IMR-90 (cell line): Measurements from ENCODE around the gene SLC4A8. TPM values are rescaled to one million over a fixed set of nuclear protein-coding genes. Genes with fewer than 3 reads are reported as not detected.

Experiments used
- ATAC-seq: fragments of 200-7000 bp; cut with Tn5 transposase; 2 replicates; pipeline ENCODE4 v1.9.1; 2020; ENCODE audit warnings: low read depth, mild to moderate bottlenecking, moderate library complexity
- BruUV-seq: library from RNA; stranded (reverse); fragments of 400-500 nt; replicated peaks from 2 replicates; lab custom pipeline; 2021; lab: Mats Ljungman, UMichigan
- CTCF ChIA-PET: fragments of 300-600 bp; formaldehyde crosslinking; extraction: SDS; loops from one replicate; lab custom pipeline; 2021; ENCODE audit warnings: antibody characterized with exemption; lab: Yijun Ruan, JAX
- POLR2A ChIA-PET: fragments of 300-600 bp; sonication (Branson Sonifier 250); formaldehyde crosslinking; loops from one replicate; lab custom pipeline; 2022; ENCODE audit warnings: antibody characterized with exemption; ENCODE audit not compliant: unreplicated experiment; lab: Charles Lee
- DNase-seq: peaks from one replicate; pipeline ENCODE4 v3.0.0; 2013
- H2AFZ ChIP-seq: replicated peaks from 2 replicates; pipeline ENCODE3; 2013; ENCODE audit warnings: low read length, mild to moderate bottlenecking; ENCODE audit not compliant: poor library complexity
- H2AK5ac ChIP-seq: 2 replicates; pipeline ENCODE4 v1.6.1; 2013; ENCODE audit warnings: low read depth, low read length, inconsistent platforms
- H2AK9ac ChIP-seq: replicated peaks from 2 replicates; pipeline ENCODE3; 2013; ENCODE audit warnings: mild to moderate bottlenecking, low read depth, low read length, moderate library complexity; ENCODE audit not compliant: poor library complexity
- H2BK120ac ChIP-seq: 2 replicates; pipeline ENCODE4 v1.6.1; 2013; ENCODE audit warnings: low read depth, low read length, inconsistent platforms
- H2BK15ac ChIP-seq: 3 replicates; pipeline ENCODE4 v1.6.1; 2013; ENCODE audit warnings: low read depth, low read length, inconsistent platforms
- H2BK20ac ChIP-seq: 2 replicates; pipeline ENCODE4 v1.6.1; 2013; ENCODE audit warnings: low read depth, mild to moderate bottlenecking, inconsistent platforms, low read length, moderate library complexity
- H2BK5ac ChIP-seq: 2 replicates; pipeline ENCODE4 v1.6.1; 2013; ENCODE audit warnings: mild to moderate bottlenecking, low read depth, low read length, inconsistent platforms; ENCODE audit not compliant: poor library complexity, severe bottlenecking
- H3K14ac ChIP-seq: replicated peaks from 2 replicates; pipeline ENCODE4 v1.6.1; 2013; ENCODE audit warnings: low read depth, low read length, inconsistent platforms
- H3K18ac ChIP-seq: 2 replicates; pipeline ENCODE4 v1.6.1; 2013; ENCODE audit warnings: low read depth, low read length, control low read depth
- H3K23ac ChIP-seq: 2 replicates; pipeline ENCODE4 v1.6.1; 2013; ENCODE audit warnings: low read depth, low read length, inconsistent platforms
- H3K27ac ChIP-seq: 2 replicates; pipeline ENCODE4 v1.5.1; 2013; ENCODE audit warnings: mild to moderate bottlenecking, control low read depth, low read length; ENCODE audit not compliant: insufficient read depth
- H3K27me3 ChIP-seq: 2 replicates; pipeline ENCODE4 v1.6.1; 2013; ENCODE audit warnings: low read length; ENCODE audit not compliant: control insufficient read depth, insufficient read depth
- H3K36me3 ChIP-seq: 2 replicates; pipeline ENCODE4 v1.6.1; 2013; ENCODE audit warnings: low read length, mixed read lengths; ENCODE audit not compliant: control insufficient read depth, insufficient read depth
- H3K4ac ChIP-seq: 2 replicates; pipeline ENCODE4 v1.6.1; 2013; ENCODE audit warnings: low read depth, low read length, inconsistent platforms
- H3K4me1 ChIP-seq: 2 replicates; pipeline ENCODE4 v1.6.1; 2013; ENCODE audit warnings: low read length, mixed read lengths; ENCODE audit not compliant: control insufficient read depth, insufficient read depth
- H3K4me2 ChIP-seq: 2 replicates; pipeline ENCODE4 v1.6.1; 2013; ENCODE audit warnings: low read depth, mild to moderate bottlenecking, control low read depth, low read length, moderate library complexity
- H3K4me3 ChIP-seq: 2 replicates; pipeline ENCODE4 v1.5.1; 2013; ENCODE audit warnings: low read depth, mild to moderate bottlenecking, control low read depth, low read length, moderate library complexity; ENCODE audit not compliant: insufficient read depth
- H3K56ac ChIP-seq: 2 replicates; pipeline ENCODE4 v1.6.1; 2013; ENCODE audit warnings: low read length, inconsistent platforms; ENCODE audit not compliant: insufficient read depth; ENCODE audit errors: extremely low read depth
- H3K79me1 ChIP-seq, 2 experiments: 2 replicates each; pipeline ENCODE4 v1.6.1; 2013; ENCODE audit warnings: low read length in 2 of 2, inconsistent platforms in 1 of 2, low read depth in 1 of 2
- H3K9ac ChIP-seq: 2 replicates; pipeline ENCODE4 v1.6.1; 2013; ENCODE audit warnings: low read depth, low read length, control low read depth
- H3K9me1 ChIP-seq: 2 replicates; pipeline ENCODE4 v1.6.1; 2013; ENCODE audit warnings: low read length, inconsistent platforms; ENCODE audit not compliant: insufficient read depth
- H3K9me3 ChIP-seq: 2 replicates; pipeline ENCODE4 v1.6.1; 2013; ENCODE audit warnings: low read length; ENCODE audit not compliant: control insufficient read depth, insufficient read depth
- H4K20me1 ChIP-seq: 2 replicates; pipeline ENCODE4 v1.6.1; 2013; ENCODE audit warnings: low read length, inconsistent platforms; ENCODE audit not compliant: insufficient read depth
- H4K5ac ChIP-seq: 2 replicates; pipeline ENCODE4 v1.6.1; 2013; ENCODE audit warnings: mild to moderate bottlenecking, low read depth, low read length, control low read depth
- H4K8ac ChIP-seq, 2 experiments: 2 replicates each; pipeline ENCODE4 v1.6.1; 2013; ENCODE audit warnings: low read depth in 2 of 2, low read length in 2 of 2, control low read depth in 1 of 2, inconsistent platforms in 1 of 2
- H4K91ac ChIP-seq: 2 replicates; pipeline ENCODE4 v1.6.1; 2013; ENCODE audit warnings: low read depth, low read length, inconsistent platforms; ENCODE audit not compliant: insufficient read depth
- BHLHE40 ChIP-seq: fragments of 150-350 bp; IDR thresholded peaks from 2 replicates; pipeline ENCODE4 v1.6.1; 2016; ENCODE audit warnings: mild to moderate bottlenecking, low read depth, low read length
- CEBPB ChIP-seq: IDR thresholded peaks from 2 replicates; pipeline ENCODE4 v1.6.1; 2012; ENCODE audit warnings: low read depth, low read length, improper control_type of control experiment
- FOS ChIP-seq: fragments of 150-350 bp; IDR thresholded peaks from 2 replicates; pipeline ENCODE4 v1.6.1; 2016; ENCODE audit warnings: low read depth, low read length
- MAFK ChIP-seq: IDR thresholded peaks from 2 replicates; pipeline ENCODE4 v1.6.1; 2012; ENCODE audit warnings: low read depth, low read length, improper control_type of control experiment
- MAZ ChIP-seq: IDR thresholded peaks from 2 replicates; pipeline ENCODE4 v1.6.1; 2012; ENCODE audit warnings: low read depth, mild to moderate bottlenecking, low read length, improper control_type of control experiment, moderate library complexity, borderline replicate concordance
- MXI1 ChIP-seq: IDR thresholded peaks from 2 replicates; pipeline ENCODE4 v1.6.1; 2012; ENCODE audit warnings: low read depth, mild to moderate bottlenecking, low read length, moderate library complexity, borderline replicate concordance
- NFE2L2 ChIP-seq: fragments of 150-350 bp; IDR thresholded peaks from 2 replicates; pipeline ENCODE4 v1.6.1; 2016; ENCODE audit warnings: low read depth, mild to moderate bottlenecking, low read length
- RAD21 ChIP-seq: IDR thresholded peaks from 2 replicates; pipeline ENCODE4 v1.6.1; 2012; ENCODE audit warnings: low read length, improper control_type of control experiment
- RCOR1 ChIP-seq: IDR thresholded peaks from 2 replicates; pipeline ENCODE4 v1.6.1; 2012; ENCODE audit warnings: mild to moderate bottlenecking, low read length, improper control_type of control experiment; ENCODE audit not compliant: insufficient replicate concordance
- RFX5 ChIP-seq: IDR thresholded peaks from 2 replicates; pipeline ENCODE4 v1.8.0; 2012; ENCODE audit warnings: low read depth, mild to moderate bottlenecking, low read length, moderate library complexity
- SMC3 ChIP-seq: fragments of 150-350 bp; IDR thresholded peaks from 2 replicates; pipeline ENCODE4 v1.6.1; 2016; ENCODE audit warnings: low read depth, mild to moderate bottlenecking, antibody characterized with exemption, low read length, moderate library complexity
- WGBS, 2 experiments: methylation state at CpG; one replicate each; pipeline versions ENCODE4 v1.1.5 to v1.1.7; 2013; ENCODE audit warnings: missing lambda C conversion rate in 2 of 2; ENCODE audit not compliant: insufficient read length in 1 of 2; ENCODE audit errors: extremely low coverage in 2 of 2; 5-methylcytosine and 5-hydroxymethylcytosine counted together
- dilution Hi-C: fragments of 300-500 bp; cut with HindIII; formaldehyde crosslinking; loops from one replicate; pipeline ENCODE4 v1.14.3; 2018; ENCODE audit warnings: low sequenced_read_pairs; ENCODE audit not compliant: unreplicated experiment
- in situ Hi-C: fragments of 300-500 bp; cut with MboI; formaldehyde crosslinking; loops from 3 replicates; pipeline ENCODE4 v1.14.3; 2019; ENCODE audit warnings: low sequenced_read_pairs, inconsistent platforms, mixed read lengths
- intact Hi-C: fragments of 100-400 bp; cut with micrococcal nuclease; formaldehyde crosslinking; loops from 2 replicates; pipeline ENCODE4 v1.10.0; 2022
- polyA plus RNA-seq, 3 experiments: library from polyadenylated mRNA; depleted of rRNA; stranded (reverse); fragments of >200 nt; gene quantifications; 2 replicates each; pipeline ENCODE4 v1.2.3, GENCODE V29; 2012; ENCODE audit warnings: low replicate concordance in 1 of 3
- total RNA-seq: library from RNA; depleted of rRNA; stranded (reverse); fragments of >200 nt; gene quantifications from 2 replicates; pipeline ENCODE4 v1.2.3, GENCODE V29; 2012
- TF ChIP-seq, protein P1 (sequence below): fragments of 150-350 bp; IDR thresholded peaks from 2 replicates; pipeline ENCODE4 v1.6.1; 2017; ENCODE audit warnings: mild to moderate bottlenecking, antibody characterized with exemption, low read length, low read depth
- TF ChIP-seq, protein P2 (sequence below): conservative IDR thresholded peaks from 2 replicates; pipeline ENCODE4 v1.5.1; 2012; ENCODE audit warnings: mild to moderate bottlenecking, low read depth, low read length, improper control_type of control experiment
- TF ChIP-seq, protein P3 (sequence below): fragments of 150-350 bp; IDR thresholded peaks from 2 replicates; pipeline ENCODE4 v1.6.1; 2016; ENCODE audit warnings: low read depth, mild to moderate bottlenecking, low read length, moderate library complexity, borderline replicate concordance

SLC4A8 gene
- total and polyA plus RNA-seq, 2 of the 4 experiments (the other 2 are of a cell fraction) = 3.1 to 5.2 TPM

DNA sequence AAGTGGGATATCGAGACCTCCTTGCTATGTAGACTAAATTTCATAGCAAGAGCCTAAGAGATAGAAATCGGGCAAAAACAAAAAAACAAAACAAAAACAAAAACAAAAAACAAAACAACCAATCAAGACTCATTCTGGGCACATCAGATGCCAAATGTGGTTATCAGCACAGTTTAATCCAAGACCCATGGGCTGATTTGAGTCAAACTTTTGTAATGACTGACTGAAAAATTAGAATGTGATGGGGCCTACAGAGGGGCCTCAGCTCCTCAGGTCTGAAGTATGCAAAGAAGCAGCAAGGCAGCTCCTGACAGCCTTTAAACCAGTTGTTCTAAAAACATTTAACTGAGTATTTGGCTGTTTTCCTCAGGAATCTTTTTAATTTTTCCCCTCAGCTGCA is 49.3 kb downstream of the SLC4A8 start:
- Histone ChIP-seq H3K4me2 (no peak overlapping the region), H2AK5ac (no peak overlapping the region), H3K4me3 (no peak overlapping the region), H4K20me1 (no peaks in the 10 kb centered on the region), H3K18ac (no peak overlapping the region), H4K8ac (no peak overlapping the region), H3K56ac (no peak overlapping the region), H2BK5ac (no peak overlapping the region), H3K27me3 (no peaks in the 10 kb centered on the region), H3K4ac (no peak overlapping the region), H3K4me1 (no peaks in the 10 kb centered on the region), H2BK120ac (no peak overlapping the region), H3K9me1 (peaks cover 4% of the 10 kb centered on the region; the same call in 1 of the 2 replicates), H3K9me3 (no peaks in the 10 kb centered on the region), H3K23ac (no peak overlapping the region), H4K91ac (no peak overlapping the region), H3K79me1 (no peaks in the 10 kb centered on the region), H2BK20ac (no peak overlapping the region), H4K5ac (no peak overlapping the region), H3K27ac (no peak overlapping the region), H2AK9ac (no peak overlapping the region), H3K9ac (no peak overlapping the region), H2BK15ac (no peak overlapping the region), H3K36me3 (no peaks in the 10 kb centered on the region), H2AFZ (no peak overlapping the region), H3K14ac (no peak overlapping the region)
- dilution Hi-C loops (no loop called here), in situ Hi-C loops (no loop called here), intact Hi-C loops (no loop called here)
- ChIA-PET POLR2A (no interaction called here), CTCF (no interaction called here)
- no peak for DNase-seq
- TF ChIP-seq MAZ = no peak
- no peak for TF ChIP-seq MXI1
- TF ChIP-seq, protein P1, sequence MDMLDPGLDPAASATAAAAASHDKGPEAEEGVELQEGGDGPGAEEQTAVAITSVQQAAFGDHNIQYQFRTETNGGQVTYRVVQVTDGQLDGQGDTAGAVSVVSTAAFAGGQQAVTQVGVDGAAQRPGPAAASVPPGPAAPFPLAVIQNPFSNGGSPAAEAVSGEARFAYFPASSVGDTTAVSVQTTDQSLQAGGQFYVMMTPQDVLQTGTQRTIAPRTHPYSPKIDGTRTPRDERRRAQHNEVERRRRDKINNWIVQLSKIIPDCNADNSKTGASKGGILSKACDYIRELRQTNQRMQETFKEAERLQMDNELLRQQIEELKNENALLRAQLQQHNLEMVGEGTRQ = no peak
- TF ChIP-seq, protein P2, sequence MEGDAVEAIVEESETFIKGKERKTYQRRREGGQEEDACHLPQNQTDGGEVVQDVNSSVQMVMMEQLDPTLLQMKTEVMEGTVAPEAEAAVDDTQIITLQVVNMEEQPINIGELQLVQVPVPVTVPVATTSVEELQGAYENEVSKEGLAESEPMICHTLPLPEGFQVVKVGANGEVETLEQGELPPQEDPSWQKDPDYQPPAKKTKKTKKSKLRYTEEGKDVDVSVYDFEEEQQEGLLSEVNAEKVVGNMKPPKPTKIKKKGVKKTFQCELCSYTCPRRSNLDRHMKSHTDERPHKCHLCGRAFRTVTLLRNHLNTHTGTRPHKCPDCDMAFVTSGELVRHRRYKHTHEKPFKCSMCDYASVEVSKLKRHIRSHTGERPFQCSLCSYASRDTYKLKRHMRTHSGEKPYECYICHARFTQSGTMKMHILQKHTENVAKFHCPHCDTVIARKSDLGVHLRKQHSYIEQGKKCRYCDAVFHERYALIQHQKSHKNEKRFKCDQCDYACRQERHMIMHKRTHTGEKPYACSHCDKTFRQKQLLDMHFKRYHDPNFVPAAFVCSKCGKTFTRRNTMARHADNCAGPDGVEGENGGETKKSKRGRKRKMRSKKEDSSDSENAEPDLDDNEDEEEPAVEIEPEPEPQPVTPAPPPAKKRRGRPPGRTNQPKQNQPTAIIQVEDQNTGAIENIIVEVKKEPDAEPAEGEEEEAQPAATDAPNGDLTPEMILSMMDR = no peak
- TF ChIP-seq, protein P3, sequence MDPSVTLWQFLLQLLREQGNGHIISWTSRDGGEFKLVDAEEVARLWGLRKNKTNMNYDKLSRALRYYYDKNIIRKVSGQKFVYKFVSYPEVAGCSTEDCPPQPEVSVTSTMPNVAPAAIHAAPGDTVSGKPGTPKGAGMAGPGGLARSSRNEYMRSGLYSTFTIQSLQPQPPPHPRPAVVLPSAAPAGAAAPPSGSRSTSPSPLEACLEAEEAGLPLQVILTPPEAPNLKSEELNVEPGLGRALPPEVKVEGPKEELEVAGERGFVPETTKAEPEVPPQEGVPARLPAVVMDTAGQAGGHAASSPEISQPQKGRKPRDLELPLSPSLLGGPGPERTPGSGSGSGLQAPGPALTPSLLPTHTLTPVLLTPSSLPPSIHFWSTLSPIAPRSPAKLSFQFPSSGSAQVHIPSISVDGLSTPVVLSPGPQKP = no peak
- no peak for TF ChIP-seq RAD21
- TF ChIP-seq FOS = no peak
- TF ChIP-seq SMC3 = no peak
- no peak for TF ChIP-seq CEBPB
- TF ChIP-seq MAFK = no peak
- no peak for TF ChIP-seq RFX5
- no peak for TF ChIP-seq NFE2L2
- no peak for TF ChIP-seq RCOR1
- no peak for TF ChIP-seq BHLHE40
- ATAC-seq = no peak
- WGBS, 2 experiments = no CpG with 5 or more reads among the region's 2 CpGs
- no TSS peak for BruUV-seq
